Amniotic epithelial cell (primary cell): ENCODE results near the gene PFKL.
"Not testable (repeated sequence)": the region's sequence is repeated elsewhere in the genome, so short reads cannot be mapped to it uniquely, and the experiment has no call there.

Experiments
- DNase-seq: peaks from one replicate; pipeline ENCODE4 v3.0.0-alpha.2; 2010; ENCODE audit warnings: low read depth

Gene PFKL

DNA sequence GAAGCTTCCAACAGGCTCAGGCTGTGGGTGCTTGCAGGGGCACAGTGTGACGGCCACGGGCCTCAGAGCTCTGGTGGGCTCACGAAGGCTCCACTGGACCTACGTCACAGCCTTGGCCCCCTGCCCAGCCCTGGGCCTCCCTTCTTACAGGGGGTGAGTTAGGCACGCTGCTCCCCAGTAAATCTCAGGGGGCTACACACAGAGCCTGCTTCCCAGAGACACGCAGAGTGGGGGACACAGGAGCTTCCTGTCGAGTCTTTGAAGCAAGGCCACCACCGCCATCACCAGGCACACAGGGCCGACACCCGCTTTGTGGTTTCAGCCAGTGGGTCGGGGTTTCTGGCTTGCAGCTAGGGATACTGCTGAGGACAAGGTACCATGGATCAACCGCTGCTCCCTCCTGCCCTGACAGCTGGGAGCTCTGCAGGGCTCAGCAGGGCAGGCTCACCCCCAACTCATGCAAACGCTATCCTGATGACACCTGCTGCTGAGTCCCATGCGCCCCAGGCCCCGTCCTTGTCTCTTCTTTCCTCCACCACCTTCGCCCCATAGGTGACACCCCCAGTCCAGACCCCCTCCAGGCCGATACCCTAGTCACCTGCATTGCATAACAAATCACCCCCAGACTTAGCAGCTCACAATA is 44.8 kb downstream of the PFKL start:
- no peak for DNase-seq

DNA sequence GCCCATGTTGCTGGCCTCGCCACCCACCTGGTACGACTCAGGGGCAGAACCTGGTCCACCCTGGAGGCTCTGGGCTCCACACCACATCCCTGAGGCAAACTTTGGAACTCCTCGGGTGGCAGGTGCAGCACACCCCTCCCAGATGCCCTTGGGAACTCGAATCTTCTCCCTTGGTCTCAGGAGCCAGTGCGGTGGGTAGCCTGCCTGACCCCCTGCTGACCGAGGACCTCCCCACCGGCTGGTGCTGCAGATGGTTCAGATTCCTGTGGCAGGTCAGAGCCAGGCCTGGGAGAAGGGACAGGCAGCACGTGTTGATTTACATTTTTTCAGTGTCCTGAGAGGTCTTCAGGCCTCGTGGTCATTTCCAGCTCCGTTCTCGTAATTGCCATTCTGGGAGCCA is 45.6 kb downstream of the PFKL start:
- no peak for DNase-seq

DNA sequence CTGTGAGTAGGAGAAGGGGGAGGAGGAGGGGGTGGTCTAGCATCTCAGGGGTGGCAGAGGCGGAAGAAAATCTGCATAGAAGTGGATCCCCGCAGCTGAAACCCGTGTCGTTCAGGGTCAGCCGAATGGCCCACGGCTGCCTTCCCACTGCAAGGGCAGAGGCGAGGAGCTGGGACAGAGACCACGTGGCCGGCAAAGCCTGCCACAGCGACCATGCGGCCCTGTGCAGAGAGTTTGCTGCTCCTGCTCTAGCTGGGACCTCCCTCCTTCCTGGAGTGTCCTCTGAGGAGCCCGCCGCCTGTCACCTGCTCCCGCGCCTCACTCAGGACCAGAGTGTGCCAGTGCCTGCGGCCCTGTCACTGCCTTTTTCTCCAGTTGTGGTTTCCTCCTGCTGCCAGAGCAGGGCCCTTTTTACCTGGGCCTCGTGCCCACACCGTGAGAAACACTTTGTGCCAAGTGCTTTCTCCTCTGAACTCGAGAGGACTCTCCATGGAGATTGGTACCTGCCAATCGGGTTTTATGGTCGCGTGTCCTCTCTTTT is 48.1 kb downstream of the PFKL start:
- no peak for DNase-seq

DNA sequence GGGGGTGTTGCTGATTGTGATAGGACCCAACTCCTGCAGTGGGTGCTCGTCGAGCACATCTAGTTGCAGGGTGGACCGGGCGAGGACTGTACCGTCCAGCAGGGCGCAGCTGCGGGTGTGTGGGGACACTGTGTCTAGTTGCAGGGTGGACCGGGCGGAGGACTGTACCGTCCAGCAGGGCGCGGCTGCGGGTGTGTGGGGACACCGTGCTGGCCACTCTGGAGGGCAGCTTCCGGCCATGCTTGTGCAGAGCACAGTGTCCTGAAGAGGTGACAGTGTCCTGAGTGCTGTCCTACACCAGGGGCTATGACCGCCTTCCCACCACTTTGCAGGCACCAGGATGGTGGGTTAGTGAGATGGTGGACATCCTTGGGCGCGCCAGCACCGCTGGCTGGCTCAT is 49.0 kb downstream of the PFKL start:
- DNase-seq = no peak

DNA sequence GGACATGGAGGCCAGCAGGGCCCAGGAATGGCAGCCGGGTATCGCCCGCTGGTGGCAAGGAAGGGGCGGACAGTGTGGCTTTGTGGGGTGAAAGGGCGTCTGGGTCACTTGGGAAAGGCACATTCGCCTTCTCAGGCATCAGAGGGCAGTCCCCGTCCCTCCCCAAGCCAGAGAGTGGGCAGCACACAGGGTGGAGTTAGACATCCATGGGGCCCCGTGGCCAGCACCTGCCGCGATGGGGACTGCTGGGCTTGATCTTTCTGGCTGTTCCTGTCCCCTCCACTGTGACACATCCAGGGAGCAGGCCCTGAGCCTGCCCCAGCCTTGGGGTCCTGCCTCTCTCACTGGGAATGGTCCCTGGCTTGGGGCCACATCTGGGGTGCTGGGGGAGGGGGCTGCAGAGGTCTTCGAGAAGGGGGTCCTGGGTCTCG is 49.6 kb downstream of the PFKL start:
- no peak for DNase-seq

DNA sequence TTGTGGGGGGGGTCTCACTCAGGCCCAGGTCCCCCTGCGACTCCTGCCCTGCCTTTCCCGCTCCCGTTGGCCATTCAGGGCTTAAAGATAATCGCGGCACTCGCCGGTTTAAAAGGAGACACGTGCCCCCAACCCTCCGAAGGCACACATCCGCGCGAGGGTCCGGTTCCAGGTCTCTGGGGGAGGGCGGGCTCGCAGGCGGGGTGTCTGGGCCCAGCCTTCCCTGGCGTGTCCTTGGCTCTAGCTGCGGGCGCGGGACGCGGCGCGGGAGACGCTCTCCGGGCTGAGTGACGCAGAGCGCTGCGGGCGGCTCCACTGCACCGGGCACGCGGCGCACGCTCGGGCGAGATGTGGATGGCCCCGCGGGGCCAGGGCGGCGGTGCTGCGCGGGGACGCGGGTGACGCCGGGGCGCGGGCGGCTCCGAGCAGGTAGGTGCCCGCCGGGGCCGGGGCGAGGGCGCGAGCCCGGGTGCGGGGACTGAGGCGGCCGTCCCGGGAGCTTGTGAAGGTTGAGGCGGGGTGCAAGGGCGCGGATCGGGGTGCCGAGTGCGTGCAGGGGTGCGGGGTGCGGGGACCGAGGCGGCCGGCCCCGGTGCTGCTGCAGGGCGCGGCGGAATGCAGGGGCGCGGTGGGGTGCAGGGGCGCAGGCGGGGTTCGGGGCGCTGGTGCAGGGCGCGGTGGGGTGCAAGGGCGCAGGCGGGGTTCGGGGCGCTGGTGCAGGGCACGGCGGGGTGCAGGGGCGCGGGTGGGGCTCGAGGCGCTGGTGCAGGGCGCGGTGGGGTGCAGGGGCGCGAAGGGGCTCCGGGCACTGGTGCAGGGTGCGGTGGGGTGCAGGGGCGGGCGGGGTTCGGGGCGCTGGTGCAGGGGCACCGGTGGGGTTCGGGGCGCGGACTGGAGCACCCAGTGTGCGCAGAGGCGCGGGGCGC is 50.3 kb downstream of the PFKL start:
- no peak for DNase-seq

DNA sequence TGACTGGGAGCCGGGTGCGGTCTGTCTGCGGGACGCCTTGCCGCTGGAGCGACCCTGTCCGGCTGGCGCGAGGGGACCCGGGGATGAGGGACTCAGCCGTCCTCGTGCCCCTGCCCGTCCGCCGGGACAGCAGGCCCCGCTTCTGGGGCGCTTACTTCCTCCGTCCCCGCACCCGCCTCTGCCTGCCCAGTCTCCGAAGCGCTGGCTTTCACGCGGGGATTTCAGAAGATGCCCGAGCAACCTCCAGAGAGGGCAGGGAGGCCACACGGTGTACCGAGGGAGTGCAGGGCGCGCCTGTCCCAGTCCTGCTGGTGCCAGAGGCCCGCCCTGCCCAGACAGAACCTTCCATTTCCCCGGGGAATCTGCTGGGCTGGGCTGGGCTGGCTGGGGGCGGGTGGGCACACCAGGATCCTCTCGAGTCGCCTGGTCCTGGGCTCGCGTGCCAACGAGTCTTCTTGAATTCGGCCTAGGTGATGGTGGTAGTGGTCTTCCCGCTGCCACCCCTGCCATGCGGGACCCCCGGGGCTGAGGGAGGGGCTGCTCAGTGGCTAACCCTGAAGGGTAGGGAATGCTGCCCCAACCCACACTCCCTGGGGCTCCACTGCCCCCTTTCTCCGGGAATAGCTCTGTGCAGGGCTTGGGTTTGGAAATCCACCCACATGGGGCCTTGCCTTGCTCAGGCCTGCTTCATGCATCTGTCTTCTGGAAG is 51.1 kb downstream of the PFKL start:
- DNase-seq = no peak

DNA sequence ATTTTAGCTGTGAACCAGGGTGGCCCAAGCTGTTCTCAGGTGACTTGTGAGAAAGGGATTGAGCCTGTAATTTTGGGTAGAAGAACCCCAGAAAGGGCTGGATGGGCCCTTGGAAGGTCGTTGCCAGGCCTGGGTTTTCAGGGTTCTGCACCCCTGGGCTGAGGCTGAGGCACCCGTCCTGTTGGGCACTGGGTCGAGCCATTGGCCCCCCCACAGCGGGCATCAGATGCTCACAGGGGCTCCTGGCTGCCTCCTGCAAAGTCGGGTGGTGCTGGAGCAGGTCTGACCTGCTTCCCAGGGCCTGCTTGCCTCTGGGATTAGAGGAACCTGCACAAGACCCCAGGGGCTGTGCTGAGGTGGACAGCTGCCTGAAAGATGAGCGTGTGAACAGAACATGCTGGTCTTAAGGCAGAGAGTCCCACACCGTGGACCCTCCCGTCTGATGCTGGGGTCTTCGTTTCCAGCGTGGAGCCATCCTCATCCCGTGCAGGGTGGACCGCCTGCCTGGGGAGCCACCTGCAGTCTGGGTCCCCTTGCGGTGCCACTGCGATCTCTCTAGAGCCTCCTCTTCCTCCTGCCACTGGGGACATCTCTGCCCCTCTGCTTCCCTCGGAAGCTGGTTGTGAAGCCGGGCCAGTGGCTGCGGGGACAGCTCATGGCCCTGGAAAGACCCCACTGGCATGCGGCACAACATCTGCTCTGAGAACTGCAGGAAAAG is 51.8 kb downstream of the PFKL start:
- DNase-seq = no peak

DNA sequence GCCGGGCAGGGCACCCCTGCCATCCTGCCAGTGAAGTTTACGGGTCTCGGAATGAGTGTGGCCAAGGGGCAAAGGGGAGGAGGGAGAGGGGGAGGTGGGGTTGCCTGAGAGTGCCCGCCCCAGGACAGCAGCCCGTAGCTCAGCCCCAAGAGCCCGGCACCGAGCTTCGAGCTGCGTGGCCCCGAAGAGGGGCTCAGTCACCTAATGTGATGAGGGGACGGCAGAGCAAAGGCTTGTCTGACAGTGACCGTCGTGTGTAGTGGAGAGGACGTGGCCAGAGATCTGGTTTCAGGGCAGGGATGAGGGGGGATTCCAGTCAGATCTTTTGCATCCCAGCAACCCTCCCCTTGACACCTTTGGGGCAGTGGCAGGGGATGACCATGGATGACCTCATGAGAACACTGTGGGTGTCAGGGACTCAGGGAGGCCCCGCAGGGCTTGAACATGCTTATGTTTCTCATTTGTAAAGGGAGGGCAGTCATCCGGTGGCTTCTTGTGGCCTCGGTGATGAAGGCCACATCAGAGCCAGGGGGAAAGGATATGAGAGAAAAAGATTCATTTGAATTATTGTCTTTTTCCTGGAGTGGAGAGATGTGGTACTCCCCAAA is 52.5 kb downstream of the PFKL start:
- DNase-seq = no peak

DNA sequence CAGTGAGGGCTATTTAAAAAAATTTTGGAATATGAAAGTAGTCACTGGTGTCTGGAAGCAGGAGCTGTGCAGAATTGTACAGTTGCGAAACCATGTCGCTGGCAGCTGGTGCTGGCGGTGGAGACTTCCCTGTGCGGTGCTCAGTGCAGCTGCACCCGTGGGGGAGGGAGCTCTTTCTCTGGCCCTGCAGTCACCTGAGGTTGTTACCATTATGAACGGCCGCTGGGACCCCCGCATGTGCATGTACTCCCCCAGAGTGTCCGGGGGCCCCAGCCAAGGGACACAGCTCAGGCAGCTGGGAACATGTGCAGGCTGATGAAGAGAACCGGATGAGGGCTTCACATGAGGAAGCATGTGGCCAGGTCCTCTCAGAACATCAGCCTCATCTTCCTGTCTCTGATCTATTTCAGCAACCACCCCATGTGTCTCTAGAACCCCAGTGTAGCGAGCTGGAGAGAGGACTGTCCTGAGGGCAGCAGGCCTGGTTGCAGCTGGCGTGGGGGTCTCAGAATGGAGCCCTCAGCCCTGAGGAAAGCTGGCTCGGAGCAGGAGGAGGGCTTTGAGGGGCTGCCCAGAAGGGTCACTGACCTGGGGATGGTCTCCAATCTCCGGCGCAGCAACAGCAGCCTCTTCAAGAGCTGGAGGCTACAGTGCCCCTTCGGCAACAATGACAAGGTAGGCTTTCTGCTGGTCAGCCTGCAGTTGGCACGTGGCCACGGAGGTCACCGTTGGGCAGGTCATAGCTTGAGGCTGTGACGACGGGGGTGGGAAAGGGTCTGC is 53.5 kb downstream of the PFKL start, which contains the start of gene TRPM2:
Gene TRPM2, plus strand, starts transcription at position 431 of the 780 bp plus-strand sequence. Its CDS starts 80 bp downstream, at position 511.
- peak; percentile 19 for DNase-seq

DNA sequence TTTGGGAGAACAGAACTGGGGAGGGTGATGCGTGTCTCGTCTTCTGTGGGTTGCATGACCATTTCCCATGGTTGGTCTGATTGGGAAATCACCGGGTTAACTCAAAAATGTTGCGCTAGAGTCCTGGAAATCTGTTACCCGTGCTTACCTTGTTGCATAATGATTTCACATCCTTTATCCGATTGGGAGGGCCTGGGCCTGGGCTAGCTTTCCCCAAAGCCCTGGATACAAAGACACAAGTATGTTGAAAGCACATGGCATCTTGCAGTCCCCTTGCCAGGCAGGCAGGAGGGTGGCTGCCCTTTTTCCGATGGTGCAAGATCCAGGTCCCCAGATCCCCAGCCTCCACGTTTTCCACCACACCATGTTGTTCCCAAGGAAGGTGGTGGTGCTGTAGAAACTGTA is 54.1 kb downstream of the PFKL start:
- DNase-seq = no peak

DNA sequence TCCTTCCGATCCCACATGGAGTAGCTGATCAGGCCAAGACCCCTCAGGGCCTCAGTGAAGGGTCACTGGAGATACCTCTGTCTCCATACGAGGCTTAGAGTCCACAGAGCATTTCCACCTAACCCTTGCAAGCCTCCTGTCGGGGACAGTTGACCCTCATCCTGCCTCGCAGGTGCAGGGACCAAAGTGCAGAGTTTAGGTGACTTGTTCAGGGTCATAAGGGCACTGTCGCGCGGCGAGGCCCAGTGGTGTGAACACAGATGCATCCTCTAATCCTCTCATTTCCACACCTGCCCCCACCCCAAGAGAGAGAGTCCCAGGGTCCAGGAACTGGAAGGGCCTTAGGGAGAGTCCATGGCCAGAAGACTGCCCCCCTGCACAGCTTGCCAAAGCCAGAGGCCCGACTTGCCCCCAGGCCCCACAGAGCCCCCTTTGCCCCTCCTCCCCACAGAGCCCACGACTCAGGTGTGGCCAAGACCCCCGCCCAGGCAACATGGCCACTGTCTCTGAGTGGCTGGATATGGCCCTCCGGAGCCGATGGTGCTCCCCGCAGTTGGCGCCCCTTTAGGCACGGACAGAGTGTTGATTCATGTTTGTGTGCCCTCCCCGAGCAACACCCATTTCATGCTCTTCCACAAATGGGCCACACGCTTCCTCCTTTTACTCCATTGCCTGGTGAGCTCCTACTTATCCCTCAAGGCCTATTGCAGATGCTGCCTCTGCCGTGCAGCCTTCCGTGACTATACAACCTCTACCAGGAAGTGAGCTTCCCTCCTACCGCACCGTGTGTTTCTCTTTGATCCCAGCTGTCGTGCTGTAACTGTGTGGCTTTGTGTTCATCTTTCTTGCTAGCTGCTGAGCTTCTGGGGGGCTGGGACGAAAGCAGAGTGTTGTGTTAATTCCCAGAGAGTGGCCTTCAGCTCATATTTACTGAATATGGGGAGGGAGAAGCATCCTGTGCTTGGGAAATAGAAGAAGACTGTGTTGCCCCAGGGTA is 55.2 kb downstream of the PFKL start:
- no peak for DNase-seq

DNA sequence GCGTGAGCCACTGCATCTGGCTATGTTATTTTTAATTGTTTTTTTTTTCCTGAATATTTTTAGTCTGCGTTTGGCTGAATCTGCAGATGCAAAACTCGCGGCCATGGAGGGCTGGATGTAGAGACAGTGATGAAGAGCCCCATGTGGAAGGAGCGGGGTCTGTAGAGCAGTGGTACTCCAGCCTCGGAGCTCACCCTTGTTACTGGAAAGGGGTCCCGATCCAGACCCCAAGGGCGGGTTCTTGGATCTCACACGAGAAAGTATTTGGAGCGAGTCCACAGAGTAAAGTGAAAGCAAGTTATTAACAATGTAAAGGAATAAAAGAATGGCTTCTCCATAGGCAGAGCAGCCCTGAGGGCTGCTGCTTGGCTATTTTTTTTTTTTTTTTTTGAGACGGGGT is 56.3 kb downstream of the PFKL start:
- DNase-seq = no peak

DNA sequence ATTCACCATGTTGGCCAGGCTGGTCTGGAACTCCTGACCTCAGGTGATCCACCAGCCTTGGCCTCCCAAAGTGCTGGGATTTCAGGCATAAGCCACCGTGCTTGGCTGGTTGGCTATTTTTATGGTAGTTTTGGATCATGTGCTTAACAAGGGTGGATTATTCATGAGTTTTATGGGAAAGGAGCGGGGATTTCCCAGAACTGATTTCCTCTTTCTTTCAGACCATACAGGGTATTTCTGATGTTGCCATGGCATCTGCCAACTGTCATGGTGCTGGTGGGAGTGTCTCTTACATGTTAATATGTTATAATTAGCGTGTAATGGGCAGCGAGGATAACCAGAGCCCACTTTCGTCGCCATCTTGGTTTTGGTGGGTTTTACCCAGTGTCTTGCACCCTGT is 56.8 kb downstream of the PFKL start:
- DNase-seq = no peak

DNA sequence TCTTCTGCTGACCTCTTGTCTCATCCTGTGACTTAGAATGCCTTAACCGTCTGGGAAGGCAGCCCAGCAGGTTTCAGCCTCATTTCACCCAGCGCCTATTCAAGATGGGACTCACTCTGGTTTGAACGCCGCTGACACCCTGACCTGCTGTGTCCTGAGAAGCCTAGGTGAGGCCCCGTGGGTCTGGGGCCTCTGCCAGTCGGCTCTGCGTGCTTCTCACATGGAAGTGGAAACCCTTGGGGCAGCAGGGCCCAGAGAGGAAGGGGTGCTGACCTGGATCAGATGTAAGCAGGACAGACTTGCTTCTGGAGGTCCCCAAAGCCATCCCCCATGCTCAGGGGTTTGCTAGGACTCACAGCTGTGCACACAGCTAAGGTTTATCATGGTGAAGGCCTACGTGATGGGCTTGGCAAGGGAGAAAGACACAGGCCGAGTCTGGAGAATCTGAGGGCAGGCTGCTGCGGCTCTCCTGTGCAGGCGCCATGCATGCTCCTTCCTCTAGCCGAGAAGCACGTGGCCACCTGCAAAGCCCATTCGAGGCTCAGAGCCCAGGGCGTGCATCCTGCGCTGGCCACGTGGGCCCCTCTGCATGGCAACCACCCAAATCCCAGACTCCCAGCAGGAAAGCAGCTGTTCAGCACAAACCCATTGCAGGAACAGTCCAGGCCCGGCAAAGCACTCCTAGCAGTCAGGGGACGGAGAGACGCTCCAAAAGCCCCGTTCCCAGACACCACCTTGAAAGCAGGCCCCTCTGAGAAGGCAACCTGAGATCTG is 57.4 kb downstream of the PFKL start:
- no peak for DNase-seq

DNA sequence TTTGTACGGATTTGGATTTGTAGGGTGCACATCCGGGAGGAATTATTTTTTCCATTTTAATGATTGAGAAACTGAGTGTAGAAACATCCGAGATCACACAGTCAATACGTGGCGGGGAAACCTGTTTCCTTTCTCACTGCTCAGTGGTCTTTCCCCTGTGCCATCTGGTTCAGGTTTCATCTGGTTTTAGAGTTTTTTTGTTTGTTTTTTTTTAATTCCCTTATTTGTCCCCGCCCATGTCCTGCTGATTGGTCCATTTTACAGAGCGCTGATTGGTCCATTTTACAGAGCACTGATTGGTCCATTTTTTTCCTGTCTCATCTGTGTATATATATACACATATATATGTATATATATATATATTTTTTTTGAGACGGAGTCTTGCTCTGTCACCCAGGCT is 59.5 kb downstream of the PFKL start:
- DNase-seq = no peak

DNA sequence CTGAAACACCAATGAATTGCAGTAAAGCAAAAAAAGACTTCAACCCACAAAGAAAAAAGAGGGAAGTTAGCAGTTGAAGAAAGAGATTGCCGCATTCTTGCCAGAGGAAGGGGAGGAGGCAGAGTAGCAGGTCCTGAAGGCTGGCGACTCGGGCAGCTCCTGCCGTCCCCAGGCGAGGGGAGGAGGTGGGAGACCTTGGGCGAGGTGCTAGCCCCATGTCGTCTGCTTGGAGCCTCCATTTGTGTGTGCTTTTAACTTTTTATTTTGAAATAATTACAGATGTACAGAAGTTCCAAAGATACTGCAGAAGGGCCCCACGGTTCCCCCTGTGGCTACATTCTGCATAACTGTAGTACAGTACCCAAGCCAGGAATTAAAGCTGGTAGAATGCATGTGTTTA is 60.3 kb downstream of the PFKL start:
- no peak for DNase-seq

DNA sequence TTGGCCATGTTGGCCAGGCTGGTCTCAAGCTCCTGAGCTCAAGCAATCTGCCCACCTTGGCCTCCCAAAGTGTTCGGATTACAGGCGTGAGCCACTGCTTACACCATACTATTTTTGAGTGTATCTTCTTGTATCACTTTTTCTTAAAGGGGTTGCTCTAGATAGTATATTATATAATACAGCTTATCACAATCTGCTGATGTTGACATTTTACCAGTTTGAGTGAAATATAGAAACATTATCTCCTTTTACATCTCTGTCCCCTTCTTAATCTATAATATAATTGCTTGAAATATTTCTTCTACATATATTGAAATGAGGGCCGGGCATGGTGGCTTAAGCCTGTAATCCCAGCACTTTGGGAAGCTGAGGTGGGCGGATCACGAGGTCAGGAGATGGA is 62.0 kb downstream of the PFKL start:
- DNase-seq = not testable (repeated sequence)

DNA sequence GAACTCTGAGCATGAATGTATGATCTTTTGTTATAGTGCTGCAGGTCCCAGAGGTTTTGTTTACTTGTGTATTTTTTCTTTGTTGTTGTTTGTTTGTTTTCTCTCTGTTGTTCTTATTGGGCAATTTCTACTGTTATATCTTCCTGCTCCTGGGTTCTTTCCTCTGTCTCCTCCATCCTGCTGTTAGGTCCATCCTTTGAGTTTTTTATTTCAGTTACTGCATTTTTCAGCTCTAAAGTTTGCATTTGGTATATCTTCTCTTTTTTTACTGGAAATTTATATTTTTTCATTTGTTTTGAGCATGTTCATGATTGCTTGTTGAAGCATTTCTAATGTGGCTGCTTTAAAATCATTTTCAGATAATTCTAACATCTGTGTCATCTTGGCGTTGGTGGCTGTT is 63.4 kb downstream of the PFKL start:
- DNase-seq = no peak
